PFSK-1 (cell line): ENCODE data around the gene ADAM8.

Source experiments
- FOXP2 ChIP-seq: optimal IDR thresholded peaks from 2 replicates; pipeline ENCODE3; 2011; ENCODE audit warnings: borderline replicate concordance, control low read depth, inconsistent platforms; ENCODE audit not compliant: insufficient read depth; ENCODE audit errors: extremely low read length, extremely low read depth
- POLR2AphosphoS5 ChIP-seq: IDR thresholded peaks from 2 replicates; pipeline ENCODE4 v1.6.1; 2012; ENCODE audit warnings: low read depth, mild to moderate bottlenecking, control low read depth, low read length, moderate library complexity
- REST ChIP-seq, 2 experiments: IDR thresholded peaks; 2 replicates each; pipeline versions ENCODE4 v1.6.1 to v1.8.0; 2011 to 2012; ENCODE audit warnings: low read depth in 2 of 2, low read length in 2 of 2, control low read depth in 1 of 2, inconsistent platforms in 1 of 2, mild to moderate bottlenecking in 1 of 2, moderate library complexity in 1 of 2; ENCODE audit not compliant: insufficient read depth in 1 of 2
- SIN3A ChIP-seq: IDR thresholded peaks from 2 replicates; pipeline ENCODE4 v1.6.1; 2012; ENCODE audit warnings: mild to moderate bottlenecking, low read length, moderate library complexity, borderline replicate concordance; ENCODE audit not compliant: insufficient read depth
- TAF1 ChIP-seq: IDR thresholded peaks from 2 replicates; pipeline ENCODE4 v1.6.1; 2012; ENCODE audit warnings: low read length, control low read depth, borderline replicate concordance; ENCODE audit not compliant: insufficient read depth

ADAM8 gene

GRCh38 chr10:133217800-133218589 is 58.7 kb downstream of the ADAM8 start:
- no peak for TF ChIP-seq POLR2AphosphoS5
- TF ChIP-seq TAF1: no peak
- TF ChIP-seq FOXP2: no peak

GRCh38 chr10:133216776-133217175 is 59.9 kb downstream of the ADAM8 start:
- TF ChIP-seq SIN3A: no peak
- TF ChIP-seq FOXP2: no peak
- no peak for TF ChIP-seq REST (IDR thresholded peaks at IDR 0.05; ENCODE audit: insufficient read depth in 1 of 2, low read depth in 2 of 2, low read length in 2 of 2)
- TF ChIP-seq TAF1: no peak
- TF ChIP-seq POLR2AphosphoS5: no peak

GRCh38 chr10:133215586-133215985 is 61.1 kb downstream of the ADAM8 start:
- TF ChIP-seq SIN3A (no peak), TAF1 (no peak), REST (IDR thresholded peaks at IDR 0.05; ENCODE audit: insufficient read depth in 1 of 2, low read depth in 2 of 2, low read length in 2 of 2) (no peak), POLR2AphosphoS5 (no peak), FOXP2 (no peak)

- no peak for TF ChIP-seq FOXP2
- no peak for TF ChIP-seq POLR2AphosphoS5
- no peak for TF ChIP-seq SIN3A
- no peak for TF ChIP-seq REST (IDR thresholded peaks at IDR 0.05; ENCODE audit: insufficient read depth in 1 of 2, low read depth in 2 of 2, low read length in 2 of 2)
- no peak for TF ChIP-seq TAF1
Observed at GRCh38 chr10:133214468-133215410, 61.9 kb downstream of the ADAM8 start.

- TF ChIP-seq REST (IDR thresholded peaks at IDR 0.05; ENCODE audit: insufficient read depth in 1 of 2, low read depth in 2 of 2, low read length in 2 of 2) (no peak), POLR2AphosphoS5 (no peak), TAF1 (no peak), SIN3A (no peak), FOXP2 (no peak)
Observed at GRCh38 chr10:133213641-133214467, 62.8 kb downstream of the ADAM8 start.
